ENCODE measurements around the gene CGN. TPM values are rescaled to one million over a fixed set of nuclear protein-coding genes. Genes with fewer than 3 reads are reported as not detected.

The CGN gene
- total and polyA plus RNA-seq, 10 donors: 0.09 to 0.87 (median 0.27) TPM; not detected in 2

DNA sequence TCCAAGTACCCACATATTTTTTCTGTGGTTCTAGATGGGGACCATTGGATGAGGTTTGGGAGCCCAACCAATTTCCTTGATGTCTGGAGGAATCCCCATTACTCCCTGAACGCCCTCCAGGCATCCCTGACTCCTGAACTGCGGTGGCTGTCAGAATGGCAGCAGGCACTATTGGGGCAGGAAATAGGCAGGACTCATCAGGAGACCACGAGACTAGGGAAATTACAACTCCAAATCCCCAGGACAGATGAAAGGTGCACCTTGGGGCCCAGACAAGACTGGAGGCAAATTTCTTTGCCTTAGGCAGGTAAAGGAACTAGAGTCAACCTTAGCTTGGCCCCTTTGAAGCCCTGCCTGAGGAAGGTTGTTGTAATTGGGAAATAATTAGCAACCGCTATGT lies 1.1 kb downstream of the CGN start:
- Histone ChIP-seq H3K9me3 (no peaks in the 10 kb centered on the region), H3K27ac (no peak overlapping the region), H3K4me1 (peaks cover 10 to 38% (median 25%) of the 10 kb centered on the region in 6 donors), H3K36me3 (no peaks in the 10 kb centered on the region), H3K27me3 (replicated peaks in 1 of 7) (peaks cover 0 to 31% (median 0%) of the 10 kb centered on the region in 7 donors), H3K4me3 (peak overlapping the region in 4 of 8 donors; percentile 57 to 90 (median 82))
- no peak for DNase-seq
- TF ChIP-seq POLR2AphosphoS5 (IDR thresholded peaks at IDR 0.05): no peak
- no peak for TF ChIP-seq POLR2A (IDR thresholded peaks at IDR 0.05)
- TF ChIP-seq, protein P1, sequence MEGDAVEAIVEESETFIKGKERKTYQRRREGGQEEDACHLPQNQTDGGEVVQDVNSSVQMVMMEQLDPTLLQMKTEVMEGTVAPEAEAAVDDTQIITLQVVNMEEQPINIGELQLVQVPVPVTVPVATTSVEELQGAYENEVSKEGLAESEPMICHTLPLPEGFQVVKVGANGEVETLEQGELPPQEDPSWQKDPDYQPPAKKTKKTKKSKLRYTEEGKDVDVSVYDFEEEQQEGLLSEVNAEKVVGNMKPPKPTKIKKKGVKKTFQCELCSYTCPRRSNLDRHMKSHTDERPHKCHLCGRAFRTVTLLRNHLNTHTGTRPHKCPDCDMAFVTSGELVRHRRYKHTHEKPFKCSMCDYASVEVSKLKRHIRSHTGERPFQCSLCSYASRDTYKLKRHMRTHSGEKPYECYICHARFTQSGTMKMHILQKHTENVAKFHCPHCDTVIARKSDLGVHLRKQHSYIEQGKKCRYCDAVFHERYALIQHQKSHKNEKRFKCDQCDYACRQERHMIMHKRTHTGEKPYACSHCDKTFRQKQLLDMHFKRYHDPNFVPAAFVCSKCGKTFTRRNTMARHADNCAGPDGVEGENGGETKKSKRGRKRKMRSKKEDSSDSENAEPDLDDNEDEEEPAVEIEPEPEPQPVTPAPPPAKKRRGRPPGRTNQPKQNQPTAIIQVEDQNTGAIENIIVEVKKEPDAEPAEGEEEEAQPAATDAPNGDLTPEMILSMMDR (IDR thresholded peaks at IDR 0.05 in 8 of 11, conservative IDR thresholded peaks at IDR 0.05 in 3 of 11): no peak
- 39 to 68% (median 51%) methylated on average over 4 of the region's 4 CpGs for WGBS, 5 donors
- intact Hi-C loops (cut with DNase I; ENCODE audit: low total_unique reads): no loop called here

DNA sequence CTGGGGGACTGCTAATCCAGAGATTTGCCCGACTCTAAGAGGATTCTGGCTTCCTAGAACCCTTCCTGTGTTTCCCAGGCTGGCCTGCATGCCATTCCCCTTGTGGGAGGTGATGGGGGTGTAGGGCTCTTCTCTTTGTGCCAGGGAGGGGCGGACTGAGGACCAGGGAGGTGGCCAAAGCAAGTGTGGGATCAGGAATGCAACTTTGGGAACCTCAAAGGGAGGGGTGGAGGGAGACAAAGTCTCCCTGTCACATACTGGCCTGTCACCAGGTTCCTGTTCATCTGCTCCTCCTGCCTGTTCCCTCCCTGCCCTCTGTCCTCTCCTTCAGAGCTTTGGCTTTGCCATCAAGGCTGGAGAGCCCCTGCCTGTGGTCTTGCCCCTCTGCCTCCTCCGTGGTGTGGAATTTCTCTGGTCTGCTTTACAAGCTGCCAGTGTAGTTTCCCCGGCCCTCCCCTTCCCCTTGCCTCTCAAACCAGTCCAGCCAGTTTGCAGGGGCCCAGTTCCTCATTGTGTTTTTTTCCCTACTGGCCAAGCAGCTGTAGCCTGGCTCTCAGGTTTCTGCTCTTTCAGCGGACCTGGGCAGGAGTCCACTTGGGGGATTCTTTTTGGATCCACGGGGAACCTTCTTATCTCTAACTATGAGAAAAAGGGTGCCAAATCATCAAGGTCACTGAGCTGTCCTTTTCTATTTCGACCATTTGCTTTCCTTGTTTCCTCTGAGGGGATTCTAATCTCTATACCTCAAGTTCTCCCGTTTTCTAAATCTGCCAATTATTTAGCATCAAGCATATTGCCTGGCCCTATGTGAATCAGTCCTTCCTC lies 1.8 kb downstream of the CGN start:
- Histone ChIP-seq H3K27ac (no peak overlapping the region), H3K4me3 (no peak overlapping the region), H3K27me3 (replicated peaks in 1 of 7) (peaks cover 0 to 33% (median 0%) of the 10 kb centered on the region in 7 donors), H3K36me3 (no peaks in the 10 kb centered on the region), H3K9me3 (no peaks in the 10 kb centered on the region), H3K4me1 (peaks cover 10 to 38% (median 25%) of the 10 kb centered on the region in 6 donors)
- no peak for TF ChIP-seq POLR2A (IDR thresholded peaks at IDR 0.05)
- TF ChIP-seq, protein P1 (IDR thresholded peaks at IDR 0.05 in 8 of 11, conservative IDR thresholded peaks at IDR 0.05 in 3 of 11): no peak
- WGBS, 5 donors: 53 to 67% (median 59%) methylated on average over 8 of the region's 8 CpGs
- intact Hi-C loops (cut with DNase I; ENCODE audit: low total_unique reads): no loop called here
- no peak for DNase-seq

DNA sequence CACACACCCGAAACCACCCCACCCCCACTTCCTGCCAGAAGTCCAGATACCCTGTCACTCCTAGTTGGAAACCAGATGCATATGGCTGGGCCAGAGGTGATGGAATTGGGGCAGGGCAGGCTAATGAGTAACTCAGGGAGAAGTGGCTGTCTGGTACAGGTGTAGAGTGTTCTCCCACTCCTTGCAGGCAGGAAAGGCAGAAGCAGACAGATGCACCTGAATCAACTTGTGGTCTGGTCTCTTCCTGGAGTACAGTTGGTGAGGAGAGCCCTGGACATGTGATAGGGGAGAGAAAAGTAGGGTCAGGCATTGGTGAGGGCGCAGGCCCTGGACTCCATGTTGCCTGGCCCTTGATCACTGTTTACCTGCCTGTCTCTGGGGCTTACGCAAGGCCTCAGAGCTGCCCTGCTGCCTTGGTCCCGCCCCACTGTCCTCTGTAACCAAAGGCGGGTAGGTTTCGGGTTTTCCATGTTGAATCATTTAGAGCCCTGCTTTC lies 2.5 kb downstream of the CGN start:
- H3K36me3 ChIP-seq: no peaks in the 10 kb centered on the region
- H3K4me1 ChIP-seq: peaks cover 10 to 38% (median 25%) of the 10 kb centered on the region in 6 donors
- no peak overlapping the region for H3K4me3 ChIP-seq
- no peaks in the 10 kb centered on the region for H3K9me3 ChIP-seq
- TF ChIP-seq POLR2AphosphoS5 (IDR thresholded peaks at IDR 0.05) (no peak), POLR2A (IDR thresholded peaks at IDR 0.05) (no peak)
- TF ChIP-seq, protein P1 (IDR thresholded peaks at IDR 0.05 in 8 of 11, conservative IDR thresholded peaks at IDR 0.05 in 3 of 11): no peak
- WGBS, 5 donors: 74 to 81% (median 80%) methylated on average over 6 of the region's 6 CpGs
- peaks cover 0 to 36% (median 0%) of the 10 kb centered on the region in 7 donors for H3K27me3 ChIP-seq (replicated peaks in 1 of 7)
- DNase-seq: no peak
- H3K27ac ChIP-seq: no peak overlapping the region
- intact Hi-C loops (cut with DNase I; ENCODE audit: low total_unique reads): no loop called here

DNA sequence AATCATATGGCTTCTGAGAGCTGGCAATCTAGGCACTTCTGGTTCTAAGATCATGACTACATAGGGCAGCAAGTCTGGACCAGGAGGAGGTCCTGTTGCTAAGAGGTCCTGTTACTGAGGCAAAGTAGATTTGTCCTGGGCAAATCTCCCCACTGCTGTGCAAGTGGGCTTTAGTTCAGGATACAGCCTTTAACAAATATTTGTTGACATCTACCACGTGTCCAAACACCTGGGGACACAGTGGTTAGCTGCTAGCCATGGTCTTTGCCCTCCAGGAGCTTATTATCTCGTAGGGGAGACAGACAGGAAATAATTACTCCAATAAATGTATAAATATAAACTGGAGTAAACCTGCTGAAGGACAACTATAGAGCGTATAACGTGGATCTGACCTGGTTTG lies 3.2 kb downstream of the CGN start:
- H3K9me3 ChIP-seq: no peaks in the 10 kb centered on the region
- H3K4me1 ChIP-seq: peaks cover 10 to 38% (median 25%) of the 10 kb centered on the region in 6 donors
- peaks cover 0 to 36% (median 0%) of the 10 kb centered on the region in 7 donors for H3K27me3 ChIP-seq (replicated peaks in 1 of 7)
- 66 to 84% (median 73%) methylated on average over 4 of the region's 4 CpGs for WGBS, 5 donors
- H3K27ac ChIP-seq: no peak overlapping the region
- no peak overlapping the region for H3K4me3 ChIP-seq
- no peak for DNase-seq
- TF ChIP-seq, protein P1 (IDR thresholded peaks at IDR 0.05 in 8 of 11, conservative IDR thresholded peaks at IDR 0.05 in 3 of 11): no peak
- TF ChIP-seq POLR2AphosphoS5 (IDR thresholded peaks at IDR 0.05): no peak
- no peak for TF ChIP-seq POLR2A (IDR thresholded peaks at IDR 0.05)
- intact Hi-C loops (cut with DNase I; ENCODE audit: low total_unique reads): no loop called here
- no peaks in the 10 kb centered on the region for H3K36me3 ChIP-seq

Data from spleen (tissue), 11 donors.